Uterus (tissue), 2 donors: ENCODE data around the gene UCKL1.

Source experiments
- POLR2A ChIP-seq, 2 donors: fragments of 450-650 bp; IDR thresholded peaks; one replicate each; pipeline ENCODE4 v1.6.1; 2016; ENCODE audit warnings: antibody characterized with exemption in 2 of 2, mild to moderate bottlenecking in 1 of 2, moderate library complexity in 1 of 2
- TF ChIP-seq, protein P1 (sequence below), 4 experiments: fragments of 200-600 bp in 2 of 4; fragments of 450-650 bp in 2 of 4; sonication (generic) in 2 of 4; IDR thresholded peaks; one replicate each; pipeline ENCODE4 v1.5.1; 2016 to 2019; ENCODE audit warnings: antibody characterized with exemption in 4 of 4, mild to moderate bottlenecking in 2 of 4, moderate library complexity in 1 of 4

GRCh38 chr20:63942969-63943807, 13.0 kb downstream of the UCKL1 start:
- TF ChIP-seq, protein P1, sequence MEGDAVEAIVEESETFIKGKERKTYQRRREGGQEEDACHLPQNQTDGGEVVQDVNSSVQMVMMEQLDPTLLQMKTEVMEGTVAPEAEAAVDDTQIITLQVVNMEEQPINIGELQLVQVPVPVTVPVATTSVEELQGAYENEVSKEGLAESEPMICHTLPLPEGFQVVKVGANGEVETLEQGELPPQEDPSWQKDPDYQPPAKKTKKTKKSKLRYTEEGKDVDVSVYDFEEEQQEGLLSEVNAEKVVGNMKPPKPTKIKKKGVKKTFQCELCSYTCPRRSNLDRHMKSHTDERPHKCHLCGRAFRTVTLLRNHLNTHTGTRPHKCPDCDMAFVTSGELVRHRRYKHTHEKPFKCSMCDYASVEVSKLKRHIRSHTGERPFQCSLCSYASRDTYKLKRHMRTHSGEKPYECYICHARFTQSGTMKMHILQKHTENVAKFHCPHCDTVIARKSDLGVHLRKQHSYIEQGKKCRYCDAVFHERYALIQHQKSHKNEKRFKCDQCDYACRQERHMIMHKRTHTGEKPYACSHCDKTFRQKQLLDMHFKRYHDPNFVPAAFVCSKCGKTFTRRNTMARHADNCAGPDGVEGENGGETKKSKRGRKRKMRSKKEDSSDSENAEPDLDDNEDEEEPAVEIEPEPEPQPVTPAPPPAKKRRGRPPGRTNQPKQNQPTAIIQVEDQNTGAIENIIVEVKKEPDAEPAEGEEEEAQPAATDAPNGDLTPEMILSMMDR (IDR thresholded peaks at IDR 0.05): no peak
- no peak for TF ChIP-seq POLR2A (IDR thresholded peaks at IDR 0.05)
